ENCODE measurements around the gene NMBR.
"Not testable (repeated sequence)": the region's sequence is repeated elsewhere in the genome, so short reads cannot be mapped to it uniquely, and the experiment has no call there.

Gene NMBR

DNA sequence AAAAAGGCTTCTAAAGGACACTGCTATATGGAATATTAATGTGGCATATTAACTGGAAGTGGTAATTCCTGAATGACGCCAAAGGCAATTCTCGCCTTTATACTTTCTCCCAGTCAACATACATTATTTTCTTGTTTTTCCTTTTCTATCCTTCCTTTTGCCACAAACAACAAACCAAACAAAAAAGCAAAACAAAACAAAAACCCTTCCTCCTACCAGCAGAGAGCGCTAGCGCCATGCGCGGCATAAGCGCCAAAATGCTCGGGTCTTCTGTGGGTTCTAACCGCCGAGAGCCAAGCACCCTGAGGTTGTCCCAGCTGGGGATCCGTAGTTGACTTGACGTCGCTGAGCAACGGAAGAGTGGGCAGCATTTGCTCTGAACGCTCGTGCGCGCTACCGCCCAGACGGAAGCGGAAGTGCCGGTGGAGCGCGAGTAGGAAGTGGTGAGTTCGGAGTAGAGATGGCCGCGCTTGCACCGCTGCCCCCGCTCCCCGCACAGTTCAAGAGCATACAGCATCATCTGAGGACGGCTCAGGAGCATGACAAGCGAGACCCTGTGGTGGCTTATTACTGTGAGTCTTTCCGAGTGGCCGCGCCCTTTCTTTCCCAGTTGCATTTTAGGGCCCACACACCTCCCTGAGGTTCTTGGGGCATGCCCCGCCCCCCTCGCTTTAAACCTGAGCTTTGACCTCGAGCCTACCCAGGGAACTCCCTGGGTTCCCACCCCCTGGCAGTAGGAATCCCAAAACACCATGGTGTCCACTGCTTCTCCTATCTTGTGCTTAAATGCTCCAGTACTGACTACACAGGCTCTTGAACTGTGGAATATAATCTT is at the start of gene NMBR, which contains the start of gene VTA1:
TSS of gene NMBR (minus strand) at position 295 of the 835 bp plus-strand sequence. CDS start 58,464 bp downstream, outside the sequence.
TSS of gene VTA1 (plus strand) at position 436 of the 835 bp plus-strand sequence. CDS start at position 461, 25 bp downstream.
- DNase-seq: peak; percentile 98

- no peak for DNase-seq
Observed at GRCh38 chr6:142195862-142196541, 49.1 kb upstream of the NMBR start.

- DNase-seq: no peak
Observed at GRCh38 chr6:142193621-142194020, 46.7 kb upstream of the NMBR start.

DNA sequence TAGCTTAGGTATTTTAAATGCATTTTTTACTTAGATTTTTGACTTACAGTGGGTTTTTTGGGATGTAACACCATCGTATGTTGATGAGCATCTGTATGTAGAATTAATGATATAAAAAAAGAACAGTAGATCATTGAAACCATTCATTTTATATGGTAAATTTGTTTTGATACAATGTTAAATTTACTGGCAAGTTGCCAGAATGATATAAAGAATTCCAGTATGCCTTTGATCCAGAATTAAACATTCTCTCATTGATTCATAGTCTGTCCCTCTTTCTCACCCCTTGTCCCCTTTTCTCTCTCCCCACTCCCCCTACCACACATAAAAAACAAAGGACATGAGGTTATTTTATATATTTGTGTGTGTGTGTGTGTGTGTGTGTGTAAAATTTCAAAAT is 45.4 kb upstream of the NMBR start:
- DNase-seq: no peak

GRCh38 chr6:142189057-142189456 is 42.1 kb upstream of the NMBR start:
- DNase-seq: no peak

DNA sequence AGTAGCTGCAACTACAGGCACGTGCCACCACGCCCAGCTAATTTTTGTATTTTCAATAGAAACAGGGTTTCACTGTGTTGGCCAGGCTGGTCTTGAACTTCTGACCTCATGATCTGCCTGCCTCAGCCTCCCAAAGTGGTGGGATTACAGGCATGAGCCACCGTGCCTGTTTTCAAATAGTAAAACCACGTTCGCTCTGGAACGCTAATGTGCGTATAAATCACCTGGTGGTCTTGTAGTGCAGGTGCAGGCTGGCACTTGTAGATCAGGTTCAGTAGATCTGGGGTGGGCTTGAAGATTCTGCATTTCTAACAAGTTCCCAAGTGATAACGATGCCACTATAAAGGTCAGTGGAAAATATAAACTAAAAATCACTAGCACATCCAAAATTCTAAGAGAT is 41.4 kb upstream of the NMBR start:
- DNase-seq: not testable (repeated sequence)

DNA sequence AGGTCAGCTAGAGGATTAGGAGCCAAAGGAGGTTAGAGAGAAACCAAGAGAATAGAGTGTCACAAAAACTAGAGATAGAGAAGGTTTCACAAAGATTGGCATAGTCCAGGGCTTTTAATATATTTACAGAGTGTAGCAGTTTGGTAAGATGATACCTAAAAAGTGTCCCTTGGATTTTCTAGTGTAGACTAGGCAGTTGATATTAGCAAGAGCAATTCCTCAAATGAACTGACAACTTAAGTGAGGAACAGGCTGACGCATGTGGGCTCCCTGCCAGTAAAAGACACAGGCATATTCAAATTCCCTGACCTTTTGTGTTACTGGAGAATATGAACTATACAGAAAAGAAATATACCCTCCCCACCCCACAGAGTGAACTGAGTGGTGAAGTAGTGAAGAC is 40.3 kb upstream of the NMBR start:
- no peak for DNase-seq

DNA sequence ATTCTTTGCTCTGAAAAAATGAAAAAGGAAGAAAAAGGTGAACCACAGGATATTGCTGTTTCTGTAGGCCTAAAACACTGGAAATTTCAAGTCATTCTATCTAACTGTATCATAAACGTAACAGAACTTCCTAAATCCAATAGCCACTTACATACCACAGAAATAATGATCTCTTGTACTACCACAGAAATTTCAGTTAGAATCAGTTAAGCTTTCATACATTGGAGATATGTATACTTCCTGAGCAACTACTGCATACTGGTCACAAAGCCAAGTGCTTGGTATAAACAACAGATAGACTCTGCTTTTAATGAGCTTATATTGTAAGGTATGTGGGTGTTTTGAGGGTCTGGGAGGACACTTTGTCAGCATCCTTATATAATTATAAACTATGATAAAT is 38.7 kb upstream of the NMBR start:
- DNase-seq: no peak

DNA sequence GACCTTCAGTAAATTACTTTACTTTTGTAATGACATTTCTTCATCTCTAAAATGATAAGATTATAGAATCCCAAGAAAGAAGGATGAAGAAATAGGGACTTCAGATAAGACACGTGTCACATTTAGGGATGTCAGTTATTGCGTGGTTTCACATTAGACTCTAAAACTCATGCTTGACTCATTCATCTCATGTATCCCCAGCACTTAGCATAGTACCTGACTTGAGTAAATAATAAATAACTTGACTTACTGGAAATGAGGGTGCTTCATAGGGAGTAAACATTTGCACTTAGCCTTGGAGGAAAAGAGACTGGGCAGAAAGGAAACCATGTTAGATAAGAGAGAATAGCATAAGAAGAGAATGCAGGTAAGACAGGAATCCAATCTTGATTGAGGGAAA is 37.4 kb upstream of the NMBR start:
- no peak for DNase-seq

GRCh38 chr6:142183351-142183750 is 36.4 kb upstream of the NMBR start:
- DNase-seq: no peak

GRCh38 chr6:142182004-142182403 is 35.1 kb upstream of the NMBR start:
- DNase-seq: no peak

DNA sequence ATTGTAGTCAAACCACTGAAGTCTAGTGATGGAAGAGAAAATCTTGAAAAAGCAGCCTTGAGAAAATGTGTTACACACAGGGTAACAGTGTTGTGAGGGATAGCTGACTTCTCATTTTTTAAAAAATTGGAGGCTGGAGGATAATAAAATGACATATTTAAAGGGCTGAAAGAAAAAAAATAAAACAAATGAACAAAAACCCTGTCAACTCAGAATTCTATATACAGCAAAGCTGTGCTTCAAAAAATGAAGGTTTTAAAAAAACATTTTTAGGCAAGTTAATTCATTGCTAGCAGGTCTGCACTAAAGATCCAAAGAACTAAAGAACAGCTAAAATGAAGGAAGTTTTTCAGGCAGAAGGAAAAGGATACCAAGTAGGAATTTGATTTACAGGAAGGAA is 31.2 kb upstream of the NMBR start:
- DNase-seq: no peak

- DNase-seq: no peak
Observed at GRCh38 chr6:142174703-142175102, 27.8 kb upstream of the NMBR start.

DNA sequence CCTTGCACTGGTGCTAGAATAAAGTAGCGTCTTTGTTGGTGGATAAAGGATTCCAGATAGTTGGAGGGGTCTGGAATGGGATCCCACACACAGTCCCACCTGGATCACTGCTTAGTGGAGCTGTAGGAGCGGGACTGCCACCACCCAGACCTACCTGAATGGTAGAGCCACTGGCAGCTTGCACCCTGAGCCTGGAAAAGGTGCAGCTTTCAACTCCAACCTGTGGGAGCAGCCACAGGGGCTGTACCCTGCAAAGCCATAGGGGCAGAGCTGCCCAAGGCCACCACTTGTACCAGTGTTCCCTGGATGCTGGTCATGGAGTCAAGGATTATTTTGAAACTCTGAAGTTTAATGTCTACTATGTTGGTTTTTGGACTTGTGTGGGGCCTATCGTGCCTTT is 27.1 kb upstream of the NMBR start:
- DNase-seq: no peak

- no peak for DNase-seq
Observed at GRCh38 chr6:142172758-142173157, 25.8 kb upstream of the NMBR start.

DNA sequence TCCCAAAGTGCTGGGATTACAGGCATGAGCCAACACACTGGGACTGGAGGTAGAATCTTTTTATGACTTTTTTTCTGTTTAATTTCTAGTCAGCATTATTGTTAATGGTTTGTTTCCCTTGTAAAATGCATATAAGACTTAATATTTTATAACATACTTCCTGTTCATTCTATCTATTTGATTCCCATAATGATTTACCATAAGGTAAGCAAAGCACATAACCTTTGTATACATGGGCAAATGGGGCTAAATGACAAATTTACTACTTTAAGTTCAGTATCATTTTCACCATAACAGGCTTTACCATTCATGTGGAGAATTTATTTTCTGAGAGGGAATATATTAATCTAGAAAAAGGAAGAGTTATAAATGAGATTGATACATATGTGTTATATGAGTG is 24.4 kb upstream of the NMBR start:
- no peak for DNase-seq

- no peak for DNase-seq
Observed at GRCh38 chr6:142167486-142167885, 20.6 kb upstream of the NMBR start.

- DNase-seq: no peak
Observed at GRCh38 chr6:142167071-142167470, 20.1 kb upstream of the NMBR start.

GRCh38 chr6:142165227-142165626 is 18.3 kb upstream of the NMBR start:
- no peak for DNase-seq

- no peak for DNase-seq
Observed at GRCh38 chr6:142162780-142163179, 15.9 kb upstream of the NMBR start.

DNA sequence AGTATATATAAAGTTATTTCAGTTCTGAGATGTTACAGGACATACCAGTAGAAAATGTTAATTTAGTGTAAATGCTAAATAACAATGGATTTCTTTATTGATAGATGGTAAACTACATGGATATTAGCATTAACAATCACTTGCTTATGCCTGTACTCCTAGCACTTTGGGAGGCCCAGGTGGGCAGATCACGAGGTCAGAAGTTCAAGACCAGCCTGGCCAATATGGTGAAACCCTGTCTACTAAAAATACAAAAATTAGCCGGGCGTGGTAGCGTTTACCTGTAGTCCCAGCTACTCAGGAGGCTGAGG is 9.8 kb upstream of the NMBR start:
- DNase-seq: not testable (repeated sequence)

GRCh38 chr6:142155895-142156757 is 9.2 kb upstream of the NMBR start:
- no peak for DNase-seq

DNA sequence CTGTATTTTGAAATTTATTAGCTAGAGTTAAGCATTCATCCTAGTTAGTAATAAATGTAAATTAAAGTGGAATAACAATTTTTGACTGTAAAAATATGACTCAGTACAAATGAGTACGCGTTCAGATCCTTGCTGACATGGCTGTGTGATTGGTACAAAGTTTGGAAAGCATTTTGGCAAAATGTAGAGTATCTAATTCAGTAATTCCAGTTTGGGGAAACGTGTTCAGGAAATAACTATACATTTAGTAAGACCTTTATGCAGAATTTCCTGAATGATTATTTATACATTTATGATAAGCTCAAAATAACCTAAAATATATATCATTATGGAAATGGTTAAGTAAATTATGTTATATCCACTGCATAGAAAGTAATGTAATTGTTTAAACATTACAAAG is 8.2 kb upstream of the NMBR start:
- DNase-seq: no peak

GRCh38 chr6:142154336-142154735 is 7.4 kb upstream of the NMBR start:
- DNase-seq: no peak
